CD4-positive, alpha-beta T cell treated with Interleukin-21 for 1 hour (primary cell): ENCODE results near the gene C15orf40.
"Not testable (repeated sequence)": the region's sequence is repeated elsewhere in the genome, so short reads cannot be mapped to it uniquely, and the experiment has no call there.

ENCODE experiments used
- DNase-seq: peaks from one replicate; pipeline ENCODE4 v3.0.0-alpha.2; 2020

C15orf40 gene

DNA sequence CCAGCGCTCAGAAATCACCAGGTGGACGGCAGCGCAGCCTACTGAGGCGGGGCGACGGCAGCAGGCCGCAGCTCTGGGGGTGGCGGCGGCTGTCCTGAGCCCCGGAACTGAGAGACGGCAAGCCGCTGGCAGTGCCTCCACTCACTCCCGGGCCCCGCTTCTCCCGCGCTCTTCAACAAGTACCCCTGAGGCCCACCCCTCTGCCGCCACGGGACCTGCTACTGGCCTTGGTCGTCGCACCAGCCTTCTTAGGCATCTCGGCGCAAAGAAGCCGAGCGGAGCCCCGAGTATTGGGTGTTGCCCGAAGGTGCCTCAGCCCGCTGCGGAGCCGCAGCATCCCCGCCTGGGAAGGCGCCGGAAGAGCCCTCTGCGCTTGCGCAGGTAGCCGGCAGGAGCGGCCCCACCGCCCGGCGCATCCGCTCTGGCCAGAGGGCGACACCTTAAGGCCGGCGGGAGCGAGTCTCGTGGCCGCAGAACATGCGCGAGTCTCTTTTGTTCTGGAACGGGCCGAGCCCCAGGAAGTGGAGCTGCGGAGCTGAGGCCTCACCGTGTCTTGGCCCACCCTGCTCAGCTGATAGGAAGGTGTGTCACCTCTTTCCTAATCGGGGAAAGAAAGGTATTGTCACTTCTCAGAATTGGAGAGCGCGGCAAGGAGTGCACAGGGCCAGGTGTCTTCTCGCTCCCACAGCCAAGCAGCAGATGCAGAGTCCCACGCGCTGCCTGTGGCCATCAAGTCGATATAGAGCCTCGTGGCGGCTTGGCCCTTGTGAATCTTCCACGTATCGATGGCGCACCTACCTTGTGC, at the start of gene C15orf40:
Gene C15orf40 (minus strand): TSS at position 369 of the 805 bp plus-strand sequence. CDS start 32 bp downstream, at position 337.
- peak; percentile 90 for DNase-seq

DNA sequence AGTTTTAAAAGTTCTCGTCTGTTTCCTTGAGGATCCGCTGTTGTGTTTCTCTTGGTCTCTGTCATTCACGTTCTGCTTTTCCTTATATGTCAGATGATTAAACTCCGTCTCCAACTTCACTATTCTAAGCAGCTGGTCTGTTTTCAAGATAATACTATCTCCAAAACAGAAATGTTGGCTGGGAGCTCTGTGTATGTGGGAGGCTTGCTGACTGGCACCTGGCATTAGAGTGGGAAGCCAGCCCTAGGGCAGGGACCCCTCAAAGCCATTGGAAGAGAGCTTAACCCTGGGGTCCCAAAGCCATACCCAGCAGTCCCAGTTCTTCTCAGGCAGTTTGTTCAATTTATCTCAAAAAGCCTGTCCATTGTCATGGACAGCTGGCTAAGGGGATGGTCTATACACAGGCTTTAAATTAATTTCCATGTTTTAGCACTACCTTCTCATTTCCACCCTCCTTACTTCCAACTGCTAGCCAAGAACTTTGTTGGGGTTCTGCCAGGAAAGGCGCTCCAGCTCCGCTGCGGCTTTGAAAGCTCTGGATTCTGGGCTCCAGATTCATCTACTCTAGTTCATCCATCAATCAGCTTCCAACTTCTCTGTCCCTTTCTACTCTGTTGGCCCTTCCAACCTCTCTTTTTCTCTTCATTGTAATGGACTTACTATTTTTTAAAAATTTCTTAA, 46.4 kb upstream of the C15orf40 start:
- no peak for DNase-seq

DNA sequence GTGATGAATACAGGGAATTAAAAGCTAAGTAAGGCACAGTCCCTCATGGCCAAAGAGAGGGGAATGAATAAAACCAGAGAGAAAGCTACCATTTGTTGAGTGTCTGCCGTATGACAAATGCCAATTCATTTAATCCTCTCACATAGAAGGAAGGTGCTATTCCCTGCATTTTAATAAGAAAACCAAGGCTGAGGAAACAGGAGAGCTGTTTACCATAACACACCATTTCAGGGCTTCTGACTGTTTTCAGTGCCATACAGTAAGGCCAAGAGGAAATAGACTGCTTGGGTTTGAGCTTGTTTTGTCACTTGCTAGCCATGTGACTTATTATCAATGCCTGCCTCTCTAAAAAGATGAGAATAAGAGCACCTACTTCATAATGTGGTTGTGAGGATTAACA, 45.6 kb upstream of the C15orf40 start:
- no peak for DNase-seq

DNA sequence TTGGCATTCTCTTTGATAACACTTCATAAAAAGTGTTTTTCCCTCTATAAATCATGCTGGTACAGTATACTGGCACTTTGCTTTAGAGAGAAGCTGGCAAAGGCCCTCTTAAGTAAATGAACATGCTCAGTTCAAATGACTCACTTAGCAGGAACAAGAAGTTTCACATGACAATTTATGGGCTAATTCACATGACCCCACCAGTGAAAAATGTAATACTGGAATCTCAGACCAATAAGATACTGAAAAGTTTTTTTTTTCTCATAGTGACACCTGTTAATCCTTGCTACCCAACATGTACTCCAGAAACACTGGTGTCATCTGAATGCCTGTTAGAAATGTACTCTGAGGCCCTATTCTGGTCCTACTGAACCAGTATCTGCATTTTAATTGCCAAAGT, 41.7 kb upstream of the C15orf40 start:
- no peak for DNase-seq

DNA sequence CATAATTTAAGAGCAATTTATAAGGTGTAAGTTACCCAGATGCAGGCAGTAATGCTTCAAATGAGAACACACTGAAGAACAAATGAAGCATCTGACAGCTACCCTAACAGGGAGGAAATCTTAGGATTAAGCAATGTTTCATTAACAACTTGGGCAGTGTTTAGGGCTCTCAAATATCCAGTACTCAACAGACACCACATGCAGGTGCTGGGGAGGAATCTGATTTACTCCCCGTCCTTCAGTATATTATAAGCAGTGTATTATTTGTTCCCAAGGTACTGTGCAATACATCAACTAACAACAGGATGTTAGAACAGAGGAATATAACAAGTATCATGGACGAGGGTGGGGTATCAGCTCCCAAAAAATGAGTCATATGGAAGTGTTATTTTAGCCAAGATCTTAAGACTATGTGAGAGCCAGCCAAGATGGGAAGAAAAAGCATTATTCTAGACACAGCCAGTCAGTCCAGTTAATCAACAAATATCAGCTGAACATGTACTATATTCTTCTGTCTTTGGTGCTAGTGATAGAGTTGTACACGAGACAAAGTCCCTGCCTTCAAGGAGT, 35.2 kb upstream of the C15orf40 start:
- no peak for DNase-seq

DNA sequence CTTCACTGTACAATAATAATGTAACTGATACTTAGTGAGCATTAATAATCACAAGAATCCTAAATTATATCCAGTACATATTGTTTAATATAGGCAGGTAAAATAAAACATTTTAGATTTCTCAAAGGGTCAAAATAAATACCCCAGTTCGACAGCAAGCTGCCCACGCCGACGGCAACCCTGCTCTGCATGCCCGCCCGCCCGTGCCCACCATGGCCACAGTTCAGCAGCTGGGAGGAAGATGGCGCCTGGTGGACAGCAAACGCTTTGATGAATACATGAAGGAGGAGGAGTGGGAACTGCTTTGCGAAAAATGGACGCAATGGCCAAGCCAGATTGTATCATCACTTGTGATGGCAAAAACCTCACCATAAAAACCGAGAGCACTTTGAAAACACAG, 32.7 kb upstream of the C15orf40 start:
- DNase-seq = no peak

DNA sequence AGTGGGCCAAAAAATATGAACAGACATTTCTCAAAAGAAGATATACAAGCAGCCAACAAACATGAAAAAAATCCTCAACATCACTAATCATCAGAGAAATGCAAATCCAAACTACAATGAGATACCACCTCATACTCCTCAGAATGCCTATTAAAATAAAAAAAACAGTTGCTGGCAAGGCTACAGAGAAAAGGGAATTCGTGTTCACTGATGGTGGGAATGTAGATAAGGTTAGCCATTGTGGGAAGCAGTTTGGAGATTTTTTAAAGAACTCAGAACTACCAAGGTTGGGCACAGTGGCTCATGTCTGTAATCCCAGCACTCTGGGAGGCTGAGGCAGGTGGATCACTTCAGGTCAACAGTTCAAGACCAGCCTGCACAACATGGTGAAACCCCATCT, 27.8 kb upstream of the C15orf40 start:
- no peak for DNase-seq

DNA sequence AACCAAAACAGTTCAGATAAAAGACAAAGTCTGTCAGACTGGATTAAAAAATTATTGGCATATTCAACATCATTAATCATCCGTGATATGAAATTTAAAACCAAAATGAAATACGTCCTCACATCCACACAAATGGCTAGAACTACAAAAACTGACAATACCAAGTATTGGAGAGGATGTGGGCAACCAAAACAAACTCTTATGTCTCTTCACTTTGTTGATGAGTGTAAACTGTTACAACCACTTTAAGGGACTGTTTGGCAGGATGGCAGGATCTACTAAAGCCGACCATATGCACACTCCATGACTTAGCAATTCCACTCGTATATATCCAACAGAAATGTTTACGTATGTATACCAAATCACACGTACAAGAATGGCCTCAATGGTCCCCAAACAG, 24.8 kb upstream of the C15orf40 start:
- no peak for DNase-seq

DNA sequence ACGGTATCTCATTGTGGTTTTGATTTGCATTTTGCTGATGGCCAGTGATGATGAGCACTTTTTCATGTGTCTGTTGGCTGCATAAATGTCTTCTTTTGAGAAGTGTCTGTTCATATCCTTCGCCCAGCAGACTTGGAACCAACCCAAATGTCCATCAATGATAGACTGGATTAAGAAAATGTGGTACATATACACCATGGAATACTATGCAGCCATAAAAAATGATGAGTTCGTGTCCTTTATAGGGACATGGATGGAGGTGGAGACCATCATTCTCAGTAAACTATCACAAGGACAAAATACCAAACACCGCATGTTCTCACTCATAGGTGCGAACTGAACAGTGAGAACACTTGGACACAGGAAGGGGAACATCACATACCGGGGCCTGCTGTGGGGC, 19.8 kb upstream of the C15orf40 start:
- DNase-seq = not testable (repeated sequence)

DNA sequence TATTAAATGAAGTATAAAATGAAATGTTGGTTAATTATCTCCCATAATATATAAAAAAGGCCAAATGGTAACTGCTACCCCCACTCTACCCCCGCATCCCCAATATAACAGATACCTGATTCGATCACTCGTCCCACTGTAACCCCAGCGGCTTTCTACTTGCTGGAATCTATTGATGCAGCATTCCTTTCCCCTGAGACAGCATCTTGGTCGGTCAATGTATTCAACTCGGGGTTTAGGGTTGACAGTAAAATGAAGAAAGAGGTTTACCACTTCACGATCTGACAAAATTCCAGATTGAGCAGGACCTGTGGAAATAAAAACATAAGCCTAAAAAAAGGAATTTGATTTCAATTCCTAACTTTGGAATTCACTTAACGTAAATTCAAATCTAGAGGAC, 18.6 kb upstream of the C15orf40 start:
- no peak for DNase-seq

DNA sequence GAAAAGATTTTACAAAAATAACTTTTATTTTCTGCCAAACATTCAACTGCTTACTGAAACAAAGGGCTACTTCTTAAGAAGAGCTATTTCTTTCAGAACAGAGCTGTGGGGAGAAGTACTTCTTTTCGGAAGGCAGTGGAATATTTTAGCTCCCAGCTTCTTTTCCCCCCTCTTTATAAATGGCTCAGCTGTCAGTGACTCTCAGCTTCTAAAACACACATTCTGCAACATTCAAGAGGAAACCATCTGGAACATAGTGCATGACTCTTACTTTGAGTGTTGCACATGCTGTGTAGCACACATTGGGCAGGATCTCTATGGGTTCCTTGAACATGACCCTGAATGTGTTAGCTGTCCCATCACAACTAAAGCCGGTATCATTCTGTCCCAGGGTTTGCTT, 7.0 kb upstream of the C15orf40 start:
- DNase-seq = no peak

DNA sequence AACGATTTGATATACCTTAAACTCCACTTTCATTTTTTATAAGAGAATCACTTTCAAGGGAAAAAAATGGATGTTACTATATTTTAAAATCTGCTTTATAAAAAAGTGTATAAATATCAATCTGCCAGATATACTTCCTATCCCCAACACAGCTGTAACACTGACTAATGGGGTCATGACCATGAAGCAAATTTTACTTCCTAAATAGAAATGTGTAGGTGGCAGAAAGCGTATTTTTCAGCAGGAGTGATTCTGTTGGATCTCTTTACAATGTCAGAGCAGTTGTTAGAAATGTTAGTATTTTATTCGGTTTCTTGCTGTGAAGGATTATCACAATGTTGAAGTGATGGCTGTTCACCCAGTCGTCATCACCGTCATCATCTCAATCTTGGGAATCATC, 5.5 kb upstream of the C15orf40 start:
- no peak for DNase-seq

DNA sequence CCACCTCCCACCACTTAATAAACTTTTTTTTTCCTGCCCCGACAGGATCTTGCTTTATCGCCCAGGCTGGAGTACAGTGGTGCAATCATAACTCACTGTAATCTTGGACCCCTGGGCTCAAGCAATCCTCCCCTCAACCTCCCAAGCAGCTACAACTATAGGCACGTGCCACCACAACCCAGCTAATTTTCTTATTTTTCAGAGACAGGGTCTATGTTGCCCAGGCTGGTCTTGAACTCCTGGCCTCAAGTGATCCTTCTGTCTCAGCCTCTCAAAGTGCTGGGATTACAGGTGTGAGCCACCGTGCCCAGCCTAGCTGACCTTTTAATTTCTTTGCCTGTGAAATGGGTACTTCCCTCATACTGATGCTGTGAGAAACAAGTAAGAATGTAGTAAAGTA, 3.9 kb upstream of the C15orf40 start:
- DNase-seq = no peak

DNA sequence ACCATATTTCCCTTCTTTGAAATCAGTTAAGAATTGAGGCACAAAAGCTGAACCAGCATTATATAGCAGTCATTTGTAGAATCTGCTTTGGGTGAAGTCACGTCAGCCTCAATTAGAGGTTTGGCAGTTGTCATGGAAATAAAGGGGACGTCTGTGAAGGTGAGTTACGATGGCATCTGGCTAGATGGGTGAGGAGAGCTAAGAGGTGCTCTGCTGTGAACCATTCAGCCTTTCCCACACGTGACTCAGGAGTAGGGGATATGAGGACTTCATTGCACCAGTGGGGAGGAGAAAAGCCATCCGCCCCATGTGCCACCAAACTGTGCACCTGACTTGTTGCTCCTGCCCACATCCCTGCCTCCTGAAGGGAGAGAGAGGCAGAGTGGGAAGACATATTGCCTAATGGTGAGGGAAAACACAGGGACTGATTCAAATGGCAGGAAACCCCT, 2.8 kb upstream of the C15orf40 start:
- no peak for DNase-seq

DNA sequence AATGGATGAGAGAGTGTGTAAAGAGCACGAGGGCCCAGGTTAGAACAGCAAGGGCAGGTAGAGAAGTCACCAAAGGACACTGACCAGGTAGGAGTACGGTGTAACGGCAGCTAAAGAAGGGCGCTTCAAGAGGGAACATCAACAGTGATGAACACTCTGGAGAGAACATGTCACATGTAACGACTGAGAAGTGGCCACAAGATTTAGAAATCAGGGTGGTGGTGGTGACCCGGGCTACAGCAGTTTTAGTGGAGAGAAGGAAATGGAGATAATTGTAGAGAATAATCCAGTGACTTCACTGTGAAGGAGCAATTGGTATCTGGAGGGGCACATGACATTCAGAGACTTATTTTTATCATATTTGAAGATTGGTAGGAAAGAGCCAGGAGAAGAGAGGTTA, 1.2 kb upstream of the C15orf40 start:
- DNase-seq = no peak

DNA sequence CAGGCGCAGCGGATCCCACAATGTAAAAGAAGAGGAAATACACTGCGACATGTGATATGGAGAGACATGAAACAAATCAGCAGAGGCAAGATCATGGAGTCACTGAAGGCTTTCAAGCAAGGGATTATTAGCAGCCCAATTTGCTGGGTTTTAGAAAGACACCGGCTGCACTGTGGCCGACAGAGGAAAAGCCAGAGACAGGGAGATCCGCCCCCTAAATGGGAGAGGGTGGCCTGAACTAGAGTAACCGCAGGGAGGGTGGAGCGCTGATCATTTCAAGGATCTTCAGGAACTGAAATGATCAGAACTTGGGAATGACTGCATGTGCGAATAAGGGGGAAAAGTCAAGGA, 612 bp upstream of the C15orf40 start:
- DNase-seq = no peak

DNA sequence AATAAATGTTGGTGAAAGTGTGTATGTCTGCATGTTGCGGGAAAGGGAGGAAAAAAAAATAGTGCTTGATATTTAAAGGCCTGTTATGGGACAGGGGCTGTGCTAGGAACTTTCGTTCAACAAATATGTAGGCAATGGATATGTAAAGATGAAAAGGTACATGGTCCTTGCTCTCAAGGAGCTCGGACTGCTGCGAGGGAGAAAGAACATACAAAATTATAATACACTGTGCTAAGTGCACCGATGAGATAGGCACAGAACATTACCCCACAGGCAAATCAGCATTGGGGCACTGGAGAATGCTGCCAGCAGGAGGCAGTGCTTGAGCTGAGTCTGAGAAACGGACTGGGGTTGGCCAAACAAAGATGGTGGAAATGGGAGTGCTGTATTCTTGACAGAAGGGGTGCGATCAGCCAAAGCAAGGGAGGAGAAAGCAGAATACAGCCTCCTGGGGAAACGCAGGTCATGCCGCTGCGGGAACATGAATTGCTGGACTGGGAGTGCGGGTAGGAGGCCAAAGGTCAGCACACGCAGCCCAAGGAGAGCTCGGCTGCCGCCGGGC, 649 bp downstream of the C15orf40 start:
- DNase-seq = peak; percentile 84

DNA sequence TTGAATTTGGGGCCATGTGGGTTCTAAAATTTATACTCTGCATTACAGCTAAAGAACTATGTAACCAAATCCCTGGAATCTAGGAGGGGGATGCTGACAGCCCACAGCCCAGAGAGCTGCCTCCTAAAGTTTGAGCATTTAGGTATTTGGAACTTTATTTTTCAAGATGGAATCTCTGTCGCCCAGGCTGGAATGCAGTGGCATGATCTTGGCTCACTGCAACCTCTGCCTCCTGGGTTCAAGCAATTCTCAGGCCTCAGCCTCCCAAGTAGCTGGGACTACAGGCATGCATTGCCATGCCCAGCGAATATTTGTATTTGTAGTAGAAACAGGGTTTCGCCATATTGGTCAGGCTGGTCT, 10.8 kb downstream of the C15orf40 start:
- not testable (repeated sequence) for DNase-seq

DNA sequence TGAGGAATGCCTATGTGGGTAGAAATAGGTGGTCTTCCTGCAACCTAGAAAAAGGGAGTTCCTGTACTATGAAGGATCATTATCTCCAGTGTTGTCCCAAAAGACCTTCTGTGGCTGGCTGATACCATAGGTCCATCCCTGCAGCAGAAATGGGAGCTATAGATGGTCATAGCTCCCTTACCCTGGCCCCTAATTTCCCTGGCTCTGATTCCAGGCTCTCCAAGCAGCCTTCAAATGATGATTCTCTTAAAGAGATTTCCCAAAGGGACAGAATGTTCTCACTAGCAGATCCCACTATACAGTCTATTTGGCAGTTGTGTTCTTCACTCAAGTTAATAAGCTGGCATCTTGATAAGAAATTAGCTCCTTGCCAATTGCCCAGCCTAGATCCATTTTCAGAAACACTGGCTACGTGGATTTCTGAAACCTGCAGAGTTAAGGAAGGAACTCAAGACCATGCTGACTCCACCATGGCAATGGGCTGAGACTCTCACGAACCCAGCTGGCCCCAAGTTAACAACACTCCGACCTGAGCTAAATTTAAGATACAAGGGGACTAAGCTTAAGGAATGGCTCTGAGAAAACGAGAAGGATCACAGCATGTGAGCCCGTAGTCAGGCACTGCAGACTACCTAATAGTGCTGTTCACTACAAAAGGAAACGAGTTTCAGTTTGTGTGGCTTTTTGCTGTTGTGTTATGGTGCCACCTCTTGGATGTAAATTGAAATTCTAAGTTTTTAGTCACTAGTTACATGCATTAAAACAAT, 11.4 kb downstream of the C15orf40 start:
- DNase-seq = peak; percentile 68

DNA sequence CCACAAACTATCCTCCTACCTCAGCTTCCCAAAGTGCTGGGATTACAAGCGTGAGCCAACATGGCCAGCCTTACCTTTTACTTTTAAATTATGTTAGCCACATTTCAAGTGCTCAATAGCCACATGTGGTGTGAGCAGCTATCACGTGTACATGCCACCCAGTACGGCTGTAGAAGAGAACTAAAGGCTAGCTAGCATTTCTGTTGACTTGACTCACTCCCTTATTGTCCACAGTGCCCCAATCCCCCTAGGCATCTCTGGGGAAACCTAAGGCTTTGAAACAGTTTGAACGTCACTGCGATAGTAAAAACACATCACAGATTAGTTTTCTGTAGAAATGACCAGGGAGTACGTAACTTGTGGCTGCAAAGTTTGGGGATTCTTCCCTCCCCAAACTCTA, 12.0 kb downstream of the C15orf40 start:
- no peak for DNase-seq

DNA sequence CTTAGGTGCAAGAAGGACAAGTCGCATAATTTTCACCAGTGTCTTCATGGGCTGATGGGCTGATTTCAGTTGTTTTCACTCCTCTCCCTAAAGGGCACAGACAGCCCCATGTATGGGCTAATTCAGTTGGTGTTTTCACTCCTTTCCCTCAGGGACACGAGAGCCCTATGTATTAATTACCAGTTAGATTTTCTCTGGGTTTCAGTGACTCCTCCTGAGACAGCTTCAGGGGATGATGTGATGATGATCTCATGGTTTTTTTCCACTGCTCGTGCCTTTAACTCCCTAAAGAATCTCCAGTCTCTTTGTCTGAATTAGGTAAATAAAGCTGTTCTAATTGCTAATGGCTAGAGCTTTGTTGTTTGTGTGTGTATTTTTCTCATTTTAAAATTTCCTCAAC, 15.5 kb downstream of the C15orf40 start:
- no peak for DNase-seq

DNA sequence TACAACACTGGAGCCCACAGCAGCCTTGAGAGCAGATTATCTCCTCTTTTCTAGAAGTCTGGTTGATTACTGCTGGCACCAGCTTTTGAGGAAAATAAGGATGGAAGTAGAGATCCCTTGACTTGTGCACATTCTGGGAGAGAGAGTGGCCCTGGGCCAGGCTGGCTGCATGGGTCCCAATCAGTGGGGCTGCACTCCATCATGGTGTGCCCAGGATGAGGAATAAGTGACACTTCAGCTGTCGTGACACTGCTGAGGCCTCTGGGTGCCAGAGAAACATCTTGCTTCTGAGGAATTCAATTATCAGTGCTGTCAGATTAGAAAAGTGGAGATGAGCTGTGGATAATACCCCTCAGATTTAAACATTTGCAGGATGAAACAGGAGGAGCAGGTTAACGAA, 16.4 kb downstream of the C15orf40 start:
- DNase-seq = no peak

DNA sequence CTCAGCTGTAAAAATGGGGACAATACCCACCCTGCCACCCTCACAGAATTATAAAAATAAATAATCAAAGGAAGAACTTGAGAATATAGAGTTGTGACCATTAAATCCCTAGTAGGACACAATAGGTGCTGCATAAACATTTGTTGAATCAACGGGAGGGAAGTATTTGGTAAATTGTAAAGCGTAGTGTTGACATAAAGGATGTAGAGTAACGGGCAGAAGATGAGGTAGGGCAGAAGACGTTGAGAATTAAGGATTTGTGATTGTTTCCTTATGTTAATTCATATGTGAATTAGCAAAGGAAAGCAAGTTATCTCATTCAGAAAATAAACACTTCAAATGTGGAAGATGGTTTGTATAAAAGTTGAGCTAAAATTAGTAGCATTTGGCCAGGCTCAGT, 18.3 kb downstream of the C15orf40 start:
- DNase-seq = no peak
